ENCODE measurements around the gene ENPP6. TPM values are rescaled to one million over a fixed set of nuclear protein-coding genes. Genes with fewer than 3 reads are reported as not detected.

Gene ENPP6
- total RNA-seq, 1 donor from 2014 or later = 2.5 TPM

DNA sequence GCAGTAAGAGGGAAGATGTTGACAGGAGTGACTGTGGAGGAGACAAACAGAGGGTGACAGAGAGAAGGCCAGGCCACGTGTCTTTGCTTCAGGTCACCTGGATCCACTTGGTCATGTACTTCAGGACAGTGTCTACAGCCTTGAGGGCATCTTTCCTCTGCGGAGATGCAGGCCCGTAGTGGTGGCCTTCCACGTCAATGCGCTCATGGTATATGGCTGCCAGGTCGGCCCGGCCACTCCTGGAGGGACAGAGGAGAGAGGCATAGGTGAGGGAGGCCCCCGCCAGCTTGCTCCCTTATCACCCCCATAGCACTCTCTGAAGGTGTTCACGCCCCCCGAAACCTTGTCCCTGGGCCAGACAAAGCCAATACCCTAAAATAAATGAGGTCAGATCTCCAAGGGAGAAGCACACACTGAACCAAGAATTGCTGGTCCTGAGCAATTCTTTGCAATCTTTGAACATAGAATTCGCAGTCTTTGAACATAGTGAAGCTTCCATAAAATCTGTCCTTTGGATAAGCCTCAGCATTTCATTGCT is 99.9 kb downstream of the ENPP6 start:
- Mint-ChIP-seq H3K27me3 (ENCODE audit: insufficient read depth) (peaks cover 12% of the 10 kb centered on the region), H3K36me3 (ENCODE audit: low read depth) (no peaks in the 10 kb centered on the region), H3K27ac (no peak overlapping the region), H3K4me1 (ENCODE audit: low read depth) (no peaks in the 10 kb centered on the region), H3K4me3 (no peak overlapping the region), H3K9me3 (no peaks in the 10 kb centered on the region)
- DNase-seq (ENCODE audit: low spot score) = no peak
- intact Hi-C loops (cut with micrococcal nuclease) = no loop called here

DNA sequence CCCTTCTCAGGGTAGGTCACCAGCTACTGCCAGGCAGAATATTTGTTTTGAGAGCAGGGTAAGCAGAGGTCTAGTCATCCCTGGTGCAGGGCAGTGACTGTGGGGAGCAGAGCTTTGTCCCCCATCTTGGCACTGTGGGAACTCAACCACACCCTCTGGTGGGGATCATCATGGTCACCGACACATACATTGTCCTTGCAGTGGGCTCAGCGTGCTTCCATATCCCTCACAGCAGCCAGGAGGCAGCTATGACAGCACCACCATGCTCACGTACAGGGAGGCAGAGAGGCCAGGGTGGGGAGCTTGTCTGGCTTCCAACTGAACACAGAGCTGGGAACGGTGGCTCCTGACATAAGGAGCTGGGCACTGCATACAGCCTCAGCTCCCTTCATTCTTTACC is 102.3 kb downstream of the ENPP6 start:
- Mint-ChIP-seq H3K27me3 (ENCODE audit: insufficient read depth) (peaks cover 7% of the 10 kb centered on the region), H3K4me1 (ENCODE audit: low read depth) (no peaks in the 10 kb centered on the region), H3K27ac (no peak overlapping the region), H3K4me3 (no peak overlapping the region), H3K36me3 (ENCODE audit: low read depth) (no peaks in the 10 kb centered on the region), H3K9me3 (no peaks in the 10 kb centered on the region)
- intact Hi-C loops (cut with micrococcal nuclease) = no loop called here
- DNase-seq (ENCODE audit: low spot score) = no peak

DNA sequence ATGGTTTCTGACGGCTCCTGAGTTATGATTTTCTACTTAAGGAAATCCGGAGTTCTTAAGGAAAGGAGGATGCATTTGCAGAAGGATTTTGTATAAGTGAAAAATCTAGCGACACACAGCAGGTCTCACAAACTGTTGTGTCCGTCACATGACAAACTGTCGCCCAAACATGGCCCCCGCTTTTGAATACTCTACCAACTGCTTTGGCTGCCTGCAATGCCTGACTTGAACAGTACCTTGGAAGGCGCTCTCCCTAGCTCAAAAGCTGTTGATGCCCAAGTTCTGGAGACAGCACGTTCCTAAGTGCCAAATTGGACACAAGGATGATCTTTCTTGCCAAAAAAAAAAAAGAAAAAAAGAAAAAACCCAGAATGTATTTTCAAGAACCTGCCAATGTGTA is 103.2 kb downstream of the ENPP6 start:
- DNase-seq (ENCODE audit: low spot score) = no peak
- no peak overlapping the region for H3K4me3 Mint-ChIP-seq
- H3K9me3 Mint-ChIP-seq = no peaks in the 10 kb centered on the region
- intact Hi-C loops (cut with micrococcal nuclease) = no loop called here
- no peaks in the 10 kb centered on the region for H3K36me3 Mint-ChIP-seq (ENCODE audit: low read depth)
- no peak overlapping the region for H3K27ac Mint-ChIP-seq
- H3K4me1 Mint-ChIP-seq (ENCODE audit: low read depth) = no peaks in the 10 kb centered on the region
- H3K27me3 Mint-ChIP-seq (ENCODE audit: insufficient read depth) = peaks cover 3% of the 10 kb centered on the region

DNA sequence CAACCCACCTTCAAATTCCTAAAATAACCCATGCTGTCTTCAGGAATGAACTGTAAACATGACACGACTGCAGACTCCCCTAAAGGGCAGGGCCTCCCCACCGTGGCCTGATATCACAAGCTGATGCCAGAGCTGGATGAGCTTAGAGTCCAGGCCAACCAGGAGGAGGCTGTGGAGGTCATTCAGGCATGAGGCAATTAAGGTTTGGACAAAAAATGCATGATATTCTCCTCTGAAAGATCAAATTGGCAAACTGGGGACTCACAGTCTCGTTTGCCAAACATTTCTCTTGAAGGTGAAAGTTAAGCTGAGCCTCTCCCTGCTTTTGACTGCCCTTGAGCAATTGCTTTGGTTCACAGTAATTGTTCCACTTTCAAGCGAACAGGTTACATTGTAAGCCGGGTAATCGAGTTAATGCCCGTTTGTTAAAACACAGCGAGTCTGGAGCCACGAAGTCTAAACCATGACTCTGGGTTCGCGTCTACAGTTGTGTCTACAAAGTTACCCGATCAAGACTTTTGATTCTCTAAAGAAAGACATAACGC is 105.6 kb downstream of the ENPP6 start:
- Mint-ChIP-seq H3K27ac (no peak overlapping the region), H3K9me3 (no peaks in the 10 kb centered on the region), H3K4me1 (ENCODE audit: low read depth) (no peaks in the 10 kb centered on the region), H3K36me3 (ENCODE audit: low read depth) (no peaks in the 10 kb centered on the region), H3K4me3 (no peak overlapping the region), H3K27me3 (ENCODE audit: insufficient read depth) (peaks cover 3% of the 10 kb centered on the region)
- no peak for DNase-seq (ENCODE audit: low spot score)
- intact Hi-C loops (cut with micrococcal nuclease) = no loop called here

DNA sequence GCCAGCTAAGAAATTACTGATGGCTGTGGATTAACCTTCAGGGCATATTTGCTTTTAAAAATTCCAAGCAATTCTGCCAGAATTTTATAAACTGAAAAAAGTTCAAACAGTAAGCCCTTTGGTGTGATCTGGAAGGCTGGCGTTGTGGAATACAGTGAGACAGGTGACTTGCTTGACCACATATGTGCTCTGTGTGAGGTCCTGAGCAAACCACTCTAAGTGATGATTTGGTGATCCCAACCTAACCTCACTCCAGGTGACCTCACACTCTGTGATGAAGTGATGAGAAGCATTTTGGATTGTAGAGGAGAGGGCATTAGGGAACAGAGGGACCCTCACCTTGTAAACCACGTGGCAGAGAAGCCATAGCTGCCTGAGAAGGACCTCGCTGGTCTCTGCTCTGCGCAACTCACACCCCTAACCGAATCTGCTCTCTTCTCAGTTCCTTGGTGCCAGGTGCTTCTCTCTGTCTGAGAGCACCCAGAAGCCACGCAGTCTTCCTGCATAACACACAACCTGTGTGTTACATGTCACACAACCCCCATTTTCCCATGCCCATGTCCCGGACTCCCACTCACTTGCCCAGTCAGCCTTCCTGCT is 106.3 kb downstream of the ENPP6 start:
- Mint-ChIP-seq H3K27ac (no peak overlapping the region), H3K36me3 (ENCODE audit: low read depth) (no peaks in the 10 kb centered on the region), H3K9me3 (no peaks in the 10 kb centered on the region), H3K4me1 (ENCODE audit: low read depth) (no peaks in the 10 kb centered on the region), H3K27me3 (ENCODE audit: insufficient read depth) (peaks cover 3% of the 10 kb centered on the region), H3K4me3 (no peak overlapping the region)
- intact Hi-C loops (cut with micrococcal nuclease) = no loop called here
- DNase-seq (ENCODE audit: low spot score) = no peak

DNA sequence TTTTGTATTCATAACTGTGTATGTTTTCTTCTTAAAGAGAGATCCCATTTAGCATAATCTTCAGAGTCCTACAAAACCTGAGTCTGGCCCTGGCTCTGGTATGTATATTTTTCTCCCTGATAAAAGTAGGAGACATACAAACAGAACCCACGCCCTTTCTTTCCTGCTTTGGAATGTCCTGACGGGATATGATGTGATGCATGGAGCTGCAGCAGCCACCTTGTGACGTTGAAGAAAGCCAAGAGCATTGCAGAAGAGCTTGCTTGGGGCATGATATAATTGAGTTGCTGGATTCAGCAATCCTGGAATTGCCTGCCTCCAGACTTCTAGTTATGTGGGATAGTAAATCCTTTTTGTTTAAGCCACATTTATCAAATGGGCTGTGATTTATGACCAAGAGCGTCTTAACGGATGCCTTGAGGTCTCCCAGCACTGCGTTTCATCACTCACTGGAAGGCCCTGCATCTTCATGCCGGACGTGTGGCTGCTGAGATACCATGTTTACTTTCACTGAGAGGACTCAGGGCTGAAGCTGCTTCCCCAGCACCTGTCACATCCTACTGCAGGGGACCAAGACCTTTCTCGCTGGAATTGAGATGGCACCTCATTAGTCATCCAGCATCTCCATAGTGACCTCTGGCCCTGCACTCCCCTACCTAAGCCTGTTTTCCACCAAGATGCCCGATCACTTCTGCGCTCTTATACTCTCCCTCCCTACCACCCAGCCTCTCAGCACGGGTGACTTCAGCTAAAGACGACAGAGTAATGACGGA is 107.0 kb downstream of the ENPP6 start:
- Mint-ChIP-seq H3K9me3 (no peaks in the 10 kb centered on the region), H3K27ac (no peak overlapping the region), H3K36me3 (ENCODE audit: low read depth) (no peaks in the 10 kb centered on the region), H3K4me3 (no peak overlapping the region), H3K27me3 (ENCODE audit: insufficient read depth) (peaks cover 3% of the 10 kb centered on the region), H3K4me1 (ENCODE audit: low read depth) (no peaks in the 10 kb centered on the region)
- no peak for DNase-seq (ENCODE audit: low spot score)
- intact Hi-C loops (cut with micrococcal nuclease) = no loop called here

DNA sequence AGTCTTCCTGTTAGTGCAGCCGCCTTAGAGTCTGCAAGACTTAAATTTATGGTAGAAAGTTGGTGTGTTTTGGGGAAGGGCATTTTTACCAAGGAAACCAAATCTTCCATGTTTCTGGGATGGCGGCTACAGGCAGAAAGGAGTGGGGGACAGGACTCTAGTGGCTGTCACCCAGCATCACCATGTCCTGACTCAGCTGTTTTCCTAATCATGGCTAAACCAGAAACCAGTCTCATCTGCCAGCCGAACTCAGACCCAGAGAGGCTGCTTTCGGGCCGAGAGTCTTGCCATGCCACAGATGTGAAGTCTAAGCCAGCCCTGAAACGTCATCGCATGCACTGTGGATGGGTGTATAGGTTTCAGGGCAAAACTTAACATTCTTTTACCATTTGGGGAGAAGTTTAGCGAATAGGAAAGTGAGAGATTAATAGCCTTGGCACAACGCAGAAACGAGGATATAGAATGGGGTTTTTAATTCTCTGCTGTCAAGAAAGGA is 109.6 kb downstream of the ENPP6 start:
- Mint-ChIP-seq H3K4me3 (no peak overlapping the region), H3K27ac (no peak overlapping the region), H3K36me3 (ENCODE audit: low read depth) (no peaks in the 10 kb centered on the region), H3K27me3 (ENCODE audit: insufficient read depth) (no peaks in the 10 kb centered on the region), H3K9me3 (no peaks in the 10 kb centered on the region), H3K4me1 (ENCODE audit: low read depth) (no peaks in the 10 kb centered on the region)
- intact Hi-C loops (cut with micrococcal nuclease) = no loop called here
- no peak for DNase-seq (ENCODE audit: low spot score)

DNA sequence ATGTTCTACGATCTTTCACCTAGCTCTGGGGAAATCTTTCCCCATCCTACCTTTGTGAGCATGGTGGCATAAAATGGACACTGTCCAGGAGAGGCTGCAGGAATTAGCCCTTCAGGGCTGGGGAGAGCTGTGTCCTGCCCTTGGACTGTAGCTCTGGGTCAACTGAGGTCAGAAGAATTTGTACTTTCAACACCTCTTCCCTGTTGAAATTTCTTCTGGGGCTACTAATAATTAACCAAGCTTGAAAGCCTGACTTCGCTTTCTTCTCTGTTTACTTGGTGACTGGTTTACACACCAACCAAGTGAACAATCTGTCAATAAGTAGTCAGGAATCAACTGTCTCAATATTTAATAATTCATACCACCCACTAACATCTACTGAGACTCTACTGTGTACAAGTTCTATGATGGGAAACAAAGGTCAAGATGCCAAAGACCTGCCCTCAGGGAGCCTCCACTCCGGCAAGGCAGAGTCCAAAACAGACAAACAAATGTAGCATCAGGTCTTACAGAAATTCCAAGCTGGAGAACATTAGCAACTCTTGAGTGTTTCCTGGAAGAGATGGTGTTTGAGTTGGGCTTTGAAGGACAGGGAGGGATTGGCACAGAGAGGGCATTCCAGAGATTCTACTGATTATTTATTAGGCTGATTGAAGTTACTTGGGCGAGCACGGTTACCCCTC is 113.1 kb downstream of the ENPP6 start:
- DNase-seq (ENCODE audit: low spot score) = no peak
- Mint-ChIP-seq H3K4me1 (ENCODE audit: low read depth) (no peaks in the 10 kb centered on the region), H3K9me3 (no peaks in the 10 kb centered on the region), H3K27me3 (ENCODE audit: insufficient read depth) (no peaks in the 10 kb centered on the region), H3K27ac (no peak overlapping the region), H3K36me3 (ENCODE audit: low read depth) (no peaks in the 10 kb centered on the region), H3K4me3 (no peak overlapping the region)
- intact Hi-C loops (cut with micrococcal nuclease) = loop anchor here (5.0 kb wide), 2 partner anchors 262 to 632 kb away; no protein-coding TSS in a partner anchor

DNA sequence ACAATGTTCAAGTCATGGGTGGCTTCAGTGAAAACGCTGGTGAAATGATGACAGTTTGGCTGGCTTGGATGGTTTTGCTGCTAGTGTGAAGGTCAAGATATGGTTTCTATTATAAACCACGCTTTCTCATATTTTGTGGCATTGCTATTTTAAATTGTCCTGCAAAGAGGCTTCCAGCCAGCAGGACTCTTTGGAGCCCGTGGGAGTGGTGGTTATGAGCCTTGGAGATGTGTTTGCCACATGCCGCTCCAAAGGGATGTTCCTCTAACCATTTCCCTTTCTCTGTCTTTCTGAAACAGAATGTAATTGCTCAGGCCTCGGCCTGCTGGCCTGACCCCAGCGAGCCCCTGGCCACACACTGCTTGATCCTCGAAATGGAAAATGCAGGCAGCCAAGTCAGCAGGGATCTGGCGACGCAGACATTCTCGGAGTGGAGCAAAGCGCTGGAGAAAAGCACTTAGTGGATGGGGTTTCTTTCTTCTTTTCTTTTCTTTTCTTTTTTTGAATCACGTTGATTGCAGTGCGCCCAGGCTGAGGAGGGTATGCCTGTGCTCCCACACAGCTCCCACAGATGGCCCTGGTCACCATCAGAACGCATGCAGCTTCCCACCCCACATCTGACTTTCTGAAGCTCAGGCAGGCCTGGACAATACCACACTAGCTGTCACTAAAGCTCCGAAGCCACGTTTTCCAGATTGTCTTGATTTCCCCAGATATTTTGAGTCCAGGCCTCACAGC is 114.0 kb downstream of the ENPP6 start:
- no peaks in the 10 kb centered on the region for H3K27me3 Mint-ChIP-seq (ENCODE audit: insufficient read depth)
- no peaks in the 10 kb centered on the region for H3K4me1 Mint-ChIP-seq (ENCODE audit: low read depth)
- no peak overlapping the region for H3K27ac Mint-ChIP-seq
- H3K9me3 Mint-ChIP-seq = no peaks in the 10 kb centered on the region
- H3K4me3 Mint-ChIP-seq = no peak overlapping the region
- H3K36me3 Mint-ChIP-seq (ENCODE audit: low read depth) = no peaks in the 10 kb centered on the region
- DNase-seq (ENCODE audit: low spot score) = no peak
- intact Hi-C loops (cut with micrococcal nuclease) = loop anchor here (5.0 kb wide), 2 partner anchors 261 to 631 kb away; no protein-coding TSS in a partner anchor

DNA sequence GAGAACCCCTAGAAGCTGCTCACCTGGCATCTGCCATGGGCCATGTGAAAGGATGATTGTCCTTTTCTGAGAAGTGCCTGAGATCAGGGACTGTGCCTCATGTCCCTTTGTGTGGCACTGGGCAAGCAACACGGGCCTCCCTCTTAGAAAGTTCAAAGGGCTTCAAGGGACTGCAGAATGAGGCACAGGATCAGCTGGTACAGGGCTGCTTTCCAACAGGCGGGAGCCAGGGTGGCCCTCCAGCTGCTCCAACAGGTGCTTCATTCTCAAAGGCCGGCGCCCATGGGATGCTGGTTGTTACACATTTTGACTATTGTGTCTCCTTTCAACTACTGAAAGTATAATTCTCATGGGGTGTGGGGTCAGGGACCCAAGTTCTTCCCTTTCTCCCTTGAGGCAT is 114.7 kb downstream of the ENPP6 start:
- H3K27me3 Mint-ChIP-seq (ENCODE audit: insufficient read depth) = no peaks in the 10 kb centered on the region
- intact Hi-C loops (cut with micrococcal nuclease) = loop anchor here (5.0 kb wide), 2 partner anchors 261 to 631 kb away; no protein-coding TSS in a partner anchor
- no peaks in the 10 kb centered on the region for H3K9me3 Mint-ChIP-seq
- H3K27ac Mint-ChIP-seq = no peak overlapping the region
- H3K36me3 Mint-ChIP-seq (ENCODE audit: low read depth) = no peaks in the 10 kb centered on the region
- H3K4me3 Mint-ChIP-seq = no peak overlapping the region
- no peak for DNase-seq (ENCODE audit: low spot score)
- no peaks in the 10 kb centered on the region for H3K4me1 Mint-ChIP-seq (ENCODE audit: low read depth)

DNA sequence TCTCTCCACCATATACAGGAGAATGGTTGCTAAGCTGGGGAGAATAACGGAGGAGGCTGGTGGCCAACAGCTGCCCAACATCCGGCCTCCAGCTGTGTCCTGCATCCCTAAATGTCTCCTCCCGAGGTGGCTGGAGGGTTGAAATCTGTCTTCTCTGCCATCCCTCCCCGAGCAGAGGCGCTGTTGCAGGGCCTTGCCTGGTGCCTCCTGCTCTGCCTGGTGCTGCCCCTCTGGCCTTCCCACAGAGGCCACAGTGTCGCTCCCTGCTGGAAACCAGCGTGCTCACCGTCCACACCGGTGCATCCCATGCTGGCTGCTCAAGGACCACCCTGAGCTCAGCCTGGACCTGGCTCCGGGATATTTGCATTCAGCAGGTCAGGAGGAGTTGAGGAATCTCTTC is 115.2 kb downstream of the ENPP6 start:
- no peak for DNase-seq (ENCODE audit: low spot score)
- Mint-ChIP-seq H3K27me3 (ENCODE audit: insufficient read depth) (no peaks in the 10 kb centered on the region), H3K9me3 (no peaks in the 10 kb centered on the region), H3K27ac (no peak overlapping the region), H3K36me3 (ENCODE audit: low read depth) (no peaks in the 10 kb centered on the region), H3K4me1 (ENCODE audit: low read depth) (no peaks in the 10 kb centered on the region), H3K4me3 (no peak overlapping the region)
- intact Hi-C loops (cut with micrococcal nuclease) = loop anchor here (5.0 kb wide), 2 partner anchors 260 to 630 kb away; no protein-coding TSS in a partner anchor

DNA sequence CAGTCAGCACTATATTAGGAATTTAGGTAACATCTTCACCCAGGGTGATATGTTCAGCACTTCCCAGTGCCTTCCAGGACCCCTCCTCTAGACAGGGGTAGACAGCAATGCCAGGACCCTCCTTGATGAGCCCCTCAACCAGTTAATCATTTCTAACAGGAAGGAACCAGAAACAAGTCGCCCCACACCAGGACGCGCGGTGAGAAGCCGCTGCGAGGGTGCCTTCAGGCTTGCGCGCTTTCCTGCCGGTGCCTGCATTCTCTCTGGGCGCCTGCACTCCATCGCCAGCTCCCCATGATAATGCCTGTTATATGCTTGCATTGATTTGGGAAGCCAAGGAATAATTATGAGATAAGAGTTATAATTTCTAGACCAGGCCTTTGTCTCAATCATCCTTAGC is 116.0 kb downstream of the ENPP6 start:
- Mint-ChIP-seq H3K36me3 (ENCODE audit: low read depth) (no peaks in the 10 kb centered on the region), H3K4me3 (no peak overlapping the region), H3K27ac (no peak overlapping the region), H3K27me3 (ENCODE audit: insufficient read depth) (peaks cover 2% of the 10 kb centered on the region), H3K9me3 (no peaks in the 10 kb centered on the region), H3K4me1 (ENCODE audit: low read depth) (no peaks in the 10 kb centered on the region)
- no peak for DNase-seq (ENCODE audit: low spot score)
- intact Hi-C loops (cut with micrococcal nuclease) = loop anchor here (5.0 kb wide), 2 partner anchors 259 to 629 kb away; no protein-coding TSS in a partner anchor
